PC-3 (cell line): ENCODE data around the gene LENEP. TPM values are rescaled to one million over a fixed set of nuclear protein-coding genes. Genes with fewer than 3 reads are reported as not detected.

Source experiments
- ATAC-seq: fragments of 200-7000 bp; cut with Tn5 transposase; 2 replicates; pipeline ENCODE4 v1.9.1; 2020; ENCODE audit warnings: mild to moderate bottlenecking, moderate library complexity
- BruUV-seq: library from RNA; stranded (reverse); fragments of 400-500 nt; replicated peaks from 2 replicates; lab custom pipeline; 2021; lab: Mats Ljungman, UMichigan
- CTCF ChIA-PET: fragments of 300-600 bp; sonication (Branson Sonifier 250); formaldehyde crosslinking; loops from one replicate; lab custom pipeline; 2022; ENCODE audit warnings: antibody characterized with exemption; lab: Charles Lee
- POLR2A ChIA-PET: fragments of 300-600 bp; sonication (Branson Sonifier 250); formaldehyde crosslinking; loops from one replicate; lab custom pipeline; 2022; ENCODE audit warnings: antibody characterized with exemption; ENCODE audit not compliant: unreplicated experiment; lab: Charles Lee
- DNase-seq: peaks from one replicate; pipeline ENCODE4 v3.0.0-alpha.2; 2015
- H2AFZ ChIP-seq: fragments of 300-600 bp; sonication (generic); 2 replicates; pipeline ENCODE4 v1.6.0; 2016; ENCODE audit warnings: antibody characterized with exemption, low read length
- H3F3A ChIP-seq: fragments of 300-600 bp; sonication (generic); one replicate; pipeline ENCODE4 v1.6.0; 2017; ENCODE audit warnings: antibody characterized with exemption, low read length, control low read depth, mild to moderate bottlenecking; ENCODE audit not compliant: unreplicated experiment
- H3K27ac ChIP-seq: fragments of 300-600 bp; sonication (generic); 2 replicates; pipeline ENCODE4 v1.5.1; 2016; ENCODE audit warnings: mild to moderate bottlenecking, low read length
- H3K27me3 ChIP-seq: fragments of 300-600 bp; sonication (generic); 2 replicates; pipeline ENCODE4 v1.6.1; 2016; ENCODE audit warnings: low read length, mixed read lengths
- H3K36me3 ChIP-seq: fragments of 300-600 bp; sonication (generic); 2 replicates; pipeline ENCODE4 v1.6.1; 2016; ENCODE audit warnings: low read depth, mixed run types, low read length, mixed read lengths
- H3K4me1 ChIP-seq: fragments of 300-600 bp; sonication (generic); 2 replicates; pipeline ENCODE4 v1.5.1; 2016; ENCODE audit warnings: low read length; ENCODE audit not compliant: insufficient read depth
- H3K4me2 ChIP-seq: fragments of 300-600 bp; sonication (generic); 2 replicates; pipeline ENCODE4 v1.6.0; 2016; ENCODE audit warnings: low read length
- H3K4me3 ChIP-seq: fragments of 300-600 bp; sonication (generic); 2 replicates; pipeline ENCODE4 v1.5.1; 2016; ENCODE audit warnings: mild to moderate bottlenecking, low read length, mixed read lengths
- H3K79me2 ChIP-seq: fragments of 300-600 bp; sonication (generic); 2 replicates; pipeline ENCODE4 v1.6.1; 2017; ENCODE audit warnings: low read length, mixed read lengths
- H3K9ac ChIP-seq: fragments of 300-600 bp; sonication (generic); 2 replicates; pipeline ENCODE4 v1.6.0; 2016; ENCODE audit warnings: mild to moderate bottlenecking, low read length
- H3K9me2 ChIP-seq: fragments of 300-600 bp; sonication (generic); replicated peaks from 2 replicates; pipeline ENCODE4 v1.6.1; 2016; ENCODE audit warnings: mixed run types, low read length, mixed read lengths
- H3K9me3 ChIP-seq: fragments of 300-600 bp; sonication (generic); 2 replicates; pipeline ENCODE4 v1.6.1; 2016; ENCODE audit warnings: low read length, mixed read lengths
- H4K20me1 ChIP-seq: fragments of 300-600 bp; sonication (generic); 2 replicates; pipeline ENCODE4 v1.6.1; 2016; ENCODE audit warnings: low read length, mixed read lengths
- EZH2 ChIP-seq: fragments of 300-600 bp; sonication (generic); IDR thresholded peaks from one replicate; pipeline ENCODE4 v1.6.1; 2017; ENCODE audit warnings: antibody characterized with exemption, mild to moderate bottlenecking, low read length; ENCODE audit not compliant: unreplicated experiment
- EZH2phosphoT487 ChIP-seq: fragments of 300-600 bp; sonication (generic); IDR thresholded peaks from 2 replicates; pipeline ENCODE4 v1.6.1; 2018; ENCODE audit warnings: mild to moderate bottlenecking, antibody characterized with exemption, low read length, borderline replicate concordance
- intact Hi-C: fragments of 100-400 bp; cut with micrococcal nuclease; formaldehyde crosslinking; loops from 2 replicates; pipeline ENCODE4 v1.9.0; 2023
- total RNA-seq: library from RNA; depleted of rRNA; stranded (reverse); fragments of >200 nt; gene quantifications from 2 replicates; pipeline ENCODE4 v1.2.3, GENCODE V29; 2014
- TF ChIP-seq, protein P1 (sequence below): fragments of 300-600 bp; sonication (generic); conservative IDR thresholded peaks from 2 replicates; pipeline ENCODE4 v1.5.1; 2017; ENCODE audit warnings: antibody characterized with exemption, low read depth, mild to moderate bottlenecking, low read length

The LENEP gene
- total RNA-seq, 1 experiment from 2014 or later = not detected

DNA sequence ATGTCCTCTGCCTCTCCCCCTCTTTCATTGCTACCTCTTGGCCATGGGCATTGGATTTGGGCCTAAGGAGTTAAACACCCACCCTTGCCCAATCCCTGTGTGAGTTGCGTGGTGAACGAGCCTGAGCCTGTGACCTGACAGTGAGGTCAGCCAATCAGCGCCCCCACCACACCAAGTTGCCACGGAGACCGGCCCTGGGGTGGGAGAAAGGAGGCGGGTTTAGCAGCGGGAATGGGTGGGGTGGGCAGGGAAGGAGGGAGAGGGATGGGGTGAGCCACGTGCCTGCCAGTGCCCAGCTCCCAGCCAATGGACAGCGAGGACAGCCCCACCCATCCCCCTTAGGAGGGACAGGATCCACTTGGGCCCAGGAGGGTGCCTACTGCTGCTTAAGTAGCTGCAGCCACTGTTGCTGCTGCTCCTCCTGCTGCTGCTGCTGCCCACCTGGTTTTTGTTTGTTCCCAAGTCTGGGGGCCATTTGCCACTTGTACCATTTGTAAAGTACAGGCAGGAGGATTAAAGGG lies 18.7 kb downstream of the LENEP start:
- ATAC-seq = no peak
- no peak overlapping the region for H3K9ac ChIP-seq
- H3K9me2 ChIP-seq = no peaks in the 10 kb centered on the region
- H3K79me2 ChIP-seq = peaks cover 61% of the 10 kb centered on the region
- H3K4me2 ChIP-seq = no peak overlapping the region
- H3F3A ChIP-seq = no peaks in the 10 kb centered on the region
- H3K36me3 ChIP-seq = peaks cover 34% of the 10 kb centered on the region; the same call in 1 of the 2 replicates
- intact Hi-C loops = no loop called here
- H3K4me1 ChIP-seq = peaks cover 13% of the 10 kb centered on the region
- ChIA-PET POLR2A (no interaction called here), CTCF (no interaction called here)
- H3K9me3 ChIP-seq = no peaks in the 10 kb centered on the region
- H3K27me3 ChIP-seq = no peaks in the 10 kb centered on the region
- no peak overlapping the region for H3K4me3 ChIP-seq
- BruUV-seq = no TSS peak
- H4K20me1 ChIP-seq = 0 out of 2 replicates have a peak, but pooled peaks cover 3% of the 10 kb centered on the region
- TF ChIP-seq EZH2phosphoT487 = no peak
- no peak for TF ChIP-seq EZH2
- TF ChIP-seq, protein P1, sequence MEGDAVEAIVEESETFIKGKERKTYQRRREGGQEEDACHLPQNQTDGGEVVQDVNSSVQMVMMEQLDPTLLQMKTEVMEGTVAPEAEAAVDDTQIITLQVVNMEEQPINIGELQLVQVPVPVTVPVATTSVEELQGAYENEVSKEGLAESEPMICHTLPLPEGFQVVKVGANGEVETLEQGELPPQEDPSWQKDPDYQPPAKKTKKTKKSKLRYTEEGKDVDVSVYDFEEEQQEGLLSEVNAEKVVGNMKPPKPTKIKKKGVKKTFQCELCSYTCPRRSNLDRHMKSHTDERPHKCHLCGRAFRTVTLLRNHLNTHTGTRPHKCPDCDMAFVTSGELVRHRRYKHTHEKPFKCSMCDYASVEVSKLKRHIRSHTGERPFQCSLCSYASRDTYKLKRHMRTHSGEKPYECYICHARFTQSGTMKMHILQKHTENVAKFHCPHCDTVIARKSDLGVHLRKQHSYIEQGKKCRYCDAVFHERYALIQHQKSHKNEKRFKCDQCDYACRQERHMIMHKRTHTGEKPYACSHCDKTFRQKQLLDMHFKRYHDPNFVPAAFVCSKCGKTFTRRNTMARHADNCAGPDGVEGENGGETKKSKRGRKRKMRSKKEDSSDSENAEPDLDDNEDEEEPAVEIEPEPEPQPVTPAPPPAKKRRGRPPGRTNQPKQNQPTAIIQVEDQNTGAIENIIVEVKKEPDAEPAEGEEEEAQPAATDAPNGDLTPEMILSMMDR = no peak
- no peak for DNase-seq
- no peak overlapping the region for H2AFZ ChIP-seq
- no peak overlapping the region for H3K27ac ChIP-seq

DNA sequence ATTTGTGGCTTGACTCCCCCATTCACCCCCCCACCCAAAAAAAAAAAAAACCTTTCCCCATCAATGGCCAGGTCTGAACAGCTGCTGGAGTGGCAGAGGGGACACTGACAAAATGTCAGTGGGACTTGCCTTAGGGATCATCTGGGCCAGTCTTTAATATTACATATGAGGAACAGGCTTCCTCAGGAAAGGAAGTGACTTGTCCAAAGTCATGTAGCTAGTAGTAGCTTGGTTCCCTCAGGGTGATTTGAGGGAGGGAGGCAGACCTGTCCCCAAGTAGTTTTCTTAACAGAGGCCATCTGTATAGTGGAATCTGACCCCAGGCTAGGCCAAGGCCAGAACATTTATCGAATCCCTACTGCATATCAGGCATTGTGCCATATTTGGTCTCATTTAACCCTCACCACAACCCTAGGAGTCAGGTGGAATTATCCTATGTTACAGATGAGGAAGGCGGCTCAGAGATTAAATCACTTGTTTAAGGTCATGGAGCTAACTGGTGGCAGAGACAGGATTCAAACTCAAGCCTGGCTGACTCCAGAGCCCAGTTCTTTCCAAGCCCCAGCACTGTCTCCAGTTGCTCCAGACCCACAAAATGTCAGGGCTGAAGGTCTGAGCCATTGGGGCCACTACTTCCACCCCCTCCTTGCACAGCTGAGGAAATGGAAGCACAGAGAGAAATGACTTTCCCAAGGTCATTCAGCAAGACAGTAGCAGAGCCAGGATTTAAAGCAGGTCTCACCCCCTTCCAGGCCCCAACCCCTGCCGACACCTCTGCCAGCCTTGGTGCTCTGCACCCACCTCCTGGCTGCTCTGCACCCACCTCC lies 19.6 kb downstream of the LENEP start:
- intact Hi-C loops = no loop called here
- no peaks in the 10 kb centered on the region for H3F3A ChIP-seq
- H3K4me1 ChIP-seq = peaks cover 14% of the 10 kb centered on the region
- CTCF ChIA-PET = no interaction called here
- H3K9me2 ChIP-seq = no peaks in the 10 kb centered on the region
- TF ChIP-seq EZH2 (no peak), EZH2phosphoT487 (no peak)
- TF ChIP-seq, protein P1 = no peak
- H3K27me3 ChIP-seq = no peaks in the 10 kb centered on the region
- DNase-seq (no peak), ATAC-seq (no peak)
- H3K27ac ChIP-seq = no peak overlapping the region
- H2AFZ ChIP-seq = no peak overlapping the region
- no peaks in the 10 kb centered on the region for H4K20me1 ChIP-seq
- BruUV-seq = no TSS peak
- no peak overlapping the region for H3K4me3 ChIP-seq
- no peak overlapping the region for H3K9ac ChIP-seq
- peaks cover 52% of the 10 kb centered on the region for H3K79me2 ChIP-seq
- no peak overlapping the region for H3K4me2 ChIP-seq
- H3K36me3 ChIP-seq = peaks cover 34% of the 10 kb centered on the region
- POLR2A ChIA-PET = interaction anchor here (0.6 kb wide), 1 partner anchor 448 kb away, joined by 3 read pairs; no protein-coding TSS in a partner anchor
- no peaks in the 10 kb centered on the region for H3K9me3 ChIP-seq

GRCh38 chr1:155013632-155014031 lies 20.2 kb downstream of the LENEP start:
- H3F3A ChIP-seq = no peaks in the 10 kb centered on the region
- intact Hi-C loops = no loop called here
- POLR2A ChIA-PET = no interaction called here
- H2AFZ ChIP-seq = no peak overlapping the region
- BruUV-seq = no TSS peak
- CTCF ChIA-PET = no interaction called here
- ATAC-seq (no peak), DNase-seq (no peak)
- H3K9ac ChIP-seq = no peak overlapping the region
- H3K36me3 ChIP-seq = peaks cover 34% of the 10 kb centered on the region
- no peak overlapping the region for H3K27ac ChIP-seq
- H4K20me1 ChIP-seq = no peaks in the 10 kb centered on the region
- peaks cover 20% of the 10 kb centered on the region for H3K4me1 ChIP-seq
- H3K79me2 ChIP-seq = peaks cover 45% of the 10 kb centered on the region
- H3K4me2 ChIP-seq = no peak overlapping the region
- no peak overlapping the region for H3K4me3 ChIP-seq
- H3K9me3 ChIP-seq = no peaks in the 10 kb centered on the region
- H3K27me3 ChIP-seq = no peaks in the 10 kb centered on the region
- no peaks in the 10 kb centered on the region for H3K9me2 ChIP-seq
- TF ChIP-seq EZH2phosphoT487 (no peak), EZH2 (no peak)
- TF ChIP-seq, protein P1 = no peak
